GM12878 (cell line): Measurements from ENCODE around the gene LRRC75A. TPM values are rescaled to one million over a fixed set of nuclear protein-coding genes. Genes with fewer than 3 reads are reported as not detected.

Experiments
- ATAC-seq: fragments of 200-7000 bp; cut with Tn5 transposase; 3 replicates; pipeline ENCODE4 v1.9.1; 2020; ENCODE audit warnings: mild to moderate bottlenecking, moderate library complexity
- BruUV-seq: library from RNA; stranded (reverse); fragments of 400-500 nt; replicated peaks from 2 replicates; lab custom pipeline; 2021; lab: Mats Ljungman, UMichigan
- CTCF ChIA-PET: fragments of 300-600 bp; sonication (Branson Sonifier 250); formaldehyde crosslinking; extraction: SDS; loops from one replicate; lab custom pipeline; 2021; ENCODE audit warnings: inconsistent platforms; lab: Yijun Ruan, JAX
- POLR2A ChIA-PET: fragments of 350-600 bp; formaldehyde crosslinking; extraction: SDS; loops from one replicate; lab custom pipeline; 2021; ENCODE audit warnings: inconsistent platforms; lab: Charles Lee
- RAD21 ChIA-PET: fragments of 300-600 bp; sonication (Branson Sonifier 250); formaldehyde crosslinking; loops from one replicate; lab custom pipeline; 2023; ENCODE audit warnings: antibody characterized with exemption; ENCODE audit not compliant: unreplicated experiment; lab: Charles Lee
- SMC1A ChIA-PET: fragments of 300-600 bp; sonication (Branson Sonifier 250); formaldehyde crosslinking; loops from one replicate; lab custom pipeline; 2023; ENCODE audit not compliant: unreplicated experiment, uncharacterized antibody; lab: Charles Lee
- DNase-seq: peaks from one replicate; pipeline ENCODE4 v3.0.0-alpha.2; 2011; ENCODE audit warnings: low read depth, low spot score
- FAIRE-seq: peaks from 3 replicates; lab custom pipeline; 2011; peaks lifted over from hg19 to GRCh38; lab: Jason Lieb, UNC
- H2AFZ ChIP-seq: 2 replicates; pipeline ENCODE4 v1.6.0; 2011; ENCODE audit warnings: low read depth, low read length, control low read depth; ENCODE audit not compliant: control insufficient read depth
- H3K27ac ChIP-seq: 2 replicates; pipeline ENCODE4 v1.5.1; 2011; ENCODE audit warnings: control low read depth; ENCODE audit not compliant: control insufficient read depth, insufficient read depth
- H3K27me3 ChIP-seq, 2 experiments: replicated peaks in 1 of 2; 2 replicates each; pipeline versions ENCODE4 v1.6.0 to v1.6.1; 2011; ENCODE audit warnings: low read length in 1 of 2; ENCODE audit not compliant: control insufficient read depth in 2 of 2, insufficient read depth in 2 of 2
- H3K36me3 ChIP-seq, 2 experiments: 2 replicates each; pipeline ENCODE4 v1.5.1; 2011; ENCODE audit warnings: low read length in 1 of 2; ENCODE audit not compliant: control insufficient read depth in 2 of 2, insufficient read depth in 2 of 2
- H3K4me1 ChIP-seq: 2 replicates; pipeline ENCODE4 v1.6.1; 2011; ENCODE audit warnings: mild to moderate bottlenecking, low read length, moderate library complexity, mixed read lengths; ENCODE audit not compliant: control insufficient read depth, insufficient read depth
- H3K4me2 ChIP-seq: 2 replicates; pipeline ENCODE4 v1.6.0; 2011; ENCODE audit warnings: control low read depth; ENCODE audit not compliant: control insufficient read depth, insufficient read depth
- H3K4me3 ChIP-seq: fragments of 200-600 bp; sonication (generic); 2 replicates; pipeline ENCODE4 v1.5.1; 2016
- H3K79me2 ChIP-seq: 2 replicates; pipeline ENCODE4 v1.6.0; 2011; ENCODE audit warnings: low read length; ENCODE audit not compliant: control insufficient read depth, insufficient read depth
- H3K9ac ChIP-seq: 2 replicates; pipeline ENCODE4 v1.8.0; 2011; ENCODE audit warnings: low read length, control low read depth, mixed read lengths; ENCODE audit not compliant: control insufficient read depth, insufficient read depth
- H3K9me3 ChIP-seq: replicated peaks from 3 replicates; pipeline ENCODE4 v1.5.1; 2011; ENCODE audit warnings: mild to moderate bottlenecking, low read length; ENCODE audit not compliant: control insufficient read depth, insufficient read depth
- H4K20me1 ChIP-seq: 2 replicates; pipeline ENCODE4 v1.6.0; 2011; ENCODE audit not compliant: control insufficient read depth, insufficient read depth
- BACH1 ChIP-seq: fragments of 450-650 bp; IDR thresholded peaks from 2 replicates; pipeline ENCODE4 v1.6.1; 2017; ENCODE audit warnings: mild to moderate bottlenecking, borderline replicate concordance
- CREB1 ChIP-seq: IDR thresholded peaks from 2 replicates; pipeline ENCODE4 v1.6.1; 2012; ENCODE audit warnings: low read depth, mild to moderate bottlenecking, inconsistent platforms
- FOS ChIP-seq: IDR thresholded peaks from 3 replicates; pipeline ENCODE4 v1.6.1; 2011; ENCODE audit warnings: borderline replicate concordance; ENCODE audit not compliant: insufficient read length; ENCODE audit errors: extremely low read depth
- MTA2 ChIP-seq: fragments of 450-650 bp; IDR thresholded peaks from 2 replicates; pipeline ENCODE4 v1.6.1; 2016; ENCODE audit warnings: low read depth, mild to moderate bottlenecking, moderate library complexity
- MXI1 ChIP-seq: fragments of 150-350 bp; IDR thresholded peaks from 2 replicates; pipeline ENCODE4 v1.6.1; 2011; ENCODE audit warnings: low read depth, mild to moderate bottlenecking, inconsistent platforms, low read length, improper control_type of control experiment
- POLR2AphosphoS5 ChIP-seq: IDR thresholded peaks from 2 replicates; pipeline ENCODE4 v1.6.1; 2011; ENCODE audit warnings: mild to moderate bottlenecking, low read length, inconsistent platforms
- REST ChIP-seq: IDR thresholded peaks from 2 replicates; pipeline ENCODE4 v1.6.1; 2012; ENCODE audit warnings: mild to moderate bottlenecking, low read depth, low read length
- TCF3 ChIP-seq: IDR thresholded peaks from 2 replicates; pipeline ENCODE4 v1.6.1; 2012; ENCODE audit warnings: low read depth, mild to moderate bottlenecking, low read length, borderline replicate concordance; ENCODE audit not compliant: insufficient read depth
- ZNF687 ChIP-seq: fragments of 450-650 bp; IDR thresholded peaks from 2 replicates; pipeline ENCODE4 v1.6.1; 2017; ENCODE audit warnings: mild to moderate bottlenecking, moderate library complexity
- WGBS: methylation state at CpG from one replicate; pipeline ENCODE4 v1.1.6; 2016; ENCODE audit warnings: low lambda C conversion rate; ENCODE audit not compliant: insufficient replicate concordance, insufficient coverage; ENCODE audit errors: missing lambda C conversion rate; 5-methylcytosine and 5-hydroxymethylcytosine counted together
- in situ Hi-C: fragments of 300-500 bp; cut with MboI; formaldehyde crosslinking; loops from 9 replicates; pipeline ENCODE4 v1.14.3; 2018; ENCODE audit warnings: mixed read lengths
- intact Hi-C: fragments of 100-400 bp; cut with micrococcal nuclease; formaldehyde crosslinking; loops from one replicate; pipeline ENCODE4 v1.14.2; 2022; ENCODE audit not compliant: unreplicated experiment
- polyA plus RNA-seq, 11 experiments: library from polyadenylated mRNA; depleted of rRNA in 4 of 11; unstranded in 6 of 11; stranded (reverse) in 5 of 11; fragments of >200 nt; fragmentation: Nextera tagmentation in 4 of 11; fragmentation: Illumina TruSeq in 1 of 11; extraction: Ambion mirVana in 4 of 11; extraction: Trizol in 1 of 11; gene quantifications; 1 replicate in 1 of 11; 2 replicates in 10 of 11; pipeline versions ENCODE4 v1.2.1 to v1.2.3, GENCODE V29; 2011 to 2016; ENCODE audit warnings: inconsistent platforms in 2 of 11, missing spikeins in 2 of 11, low read depth in 1 of 11
- total RNA-seq, 4 experiments: library from RNA; depleted of rRNA in 3 of 4; stranded (reverse); fragments of >200 nt in 3 of 4; fragmentation: Illumina TruSeq in 1 of 4; extraction: Trizol in 1 of 4; gene quantifications; 2 replicates each; pipeline versions ENCODE4 v1.2.1 to v1.2.3, GENCODE V29; 2013 to 2021
- TF ChIP-seq, protein P1 (sequence below): fragments of 450-650 bp; IDR thresholded peaks from 2 replicates; pipeline ENCODE4 v1.6.1; 2018; ENCODE audit warnings: borderline replicate concordance, mild to moderate bottlenecking; ENCODE audit not compliant: partially characterized antibody
- TF ChIP-seq, protein P2 (sequence below): fragments of 450-650 bp; IDR thresholded peaks from 2 replicates; pipeline ENCODE4 v1.6.1; 2014; ENCODE audit warnings: mild to moderate bottlenecking

Gene LRRC75A
- total and polyA plus RNA-seq, 10 of the 15 experiments (the other 5 are each of a cell fraction or from before 2014, with no cell fraction given), result 0.01 to 1.3 (median 0.09) TPM; not detected in 2

DNA sequence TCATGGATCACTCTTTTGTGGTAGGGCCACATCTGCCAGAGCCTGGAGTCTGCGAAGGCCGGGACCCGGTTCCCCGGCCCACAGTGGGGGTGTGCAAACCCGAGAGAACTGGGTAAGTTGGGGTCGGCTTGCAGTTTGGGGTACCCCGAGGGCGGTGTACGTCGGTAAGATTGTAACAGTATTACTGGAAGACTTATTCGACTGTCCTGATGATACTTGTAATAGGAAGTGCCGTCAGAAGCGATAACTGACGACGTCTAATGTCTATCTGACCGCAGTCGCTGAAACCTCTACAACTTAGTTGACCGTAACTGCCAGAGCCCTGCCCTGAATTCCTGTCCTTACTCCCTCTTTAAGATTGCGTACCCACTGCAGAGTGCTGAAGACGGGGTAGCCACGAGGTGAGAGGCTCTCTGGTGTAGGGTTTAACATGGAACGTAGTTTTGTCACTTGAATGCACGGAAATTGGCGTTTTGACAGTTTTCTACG, 52.6 kb downstream of the LRRC75A start:
- Histone ChIP-seq H3K27me3 (no peaks in the 10 kb centered on the region), H3K9me3 (no peaks in the 10 kb centered on the region; the same call in 2 of the 3 replicates), H3K27ac (peak overlapping the region; percentile 79), H4K20me1 (peaks cover 6% of the 10 kb centered on the region), H3K9ac (peak overlapping the region; percentile 95), H3K4me1 (peaks cover 15% of the 10 kb centered on the region), H3K4me2 (peak overlapping the region; percentile 97), H3K4me3 (peak overlapping the region; percentile 97), H3K79me2 (peaks cover 55% of the 10 kb centered on the region), H3K36me3 (peaks cover 18 to 37% of the 10 kb centered on the region in 2 experiments), H2AFZ (no peak overlapping the region)
- DNase-seq, result no peak
- ATAC-seq, result peak; percentile 6
- TSS peak; percentile 75 for BruUV-seq
- intact Hi-C loops (loop anchor here (2.0 to 5.0 kb wide), 3 partner anchors 21 to 152 kb away; partner anchors contain the start of gene UBB), in situ Hi-C loops (no loop called here)
- SMC1A ChIA-PET, result interaction anchor here (1.1 to 3.0 kb wide), 9 partner anchors 11 to 96 kb away, joined by 3 to 25 read pairs (median 5); partner anchors contain the start of genes TRPV2 and UBB
- WGBS, result 1% methylated on average over 25 of the region's 25 CpGs
- POLR2A ChIA-PET, result interaction anchor here (0.6 to 3.7 kb wide), 6 partner anchors 12 to 153 kb away, joined by 3 to 54 read pairs (median 6); partner anchors contain the start of genes TRPV2 and UBB
- FAIRE-seq, result no peak
- CTCF ChIA-PET, result interaction anchor here (1.0 to 3.0 kb wide), 13 partner anchors 12 to 222 kb away, joined by 3 to 35 read pairs (median 10); partner anchors contain the start of genes PIGL and TRPV2
- RAD21 ChIA-PET, result interaction anchor here (0.6 to 5.4 kb wide), 5 partner anchors 22 to 75 kb away, joined by 3 to 82 read pairs (median 5); partner anchors contain the start of gene TRPV2
- TF ChIP-seq CREB1 (peak; percentile 66), FOS (no peak), MXI1 (no peak), MTA2 (no peak), ZNF687 (no peak), POLR2AphosphoS5 (peak; percentile 53), BACH1 (peak; percentile 3; the same call in 1 of the 2 replicates), TCF3 (no peak), REST (no peak)
- TF ChIP-seq, protein P1, sequence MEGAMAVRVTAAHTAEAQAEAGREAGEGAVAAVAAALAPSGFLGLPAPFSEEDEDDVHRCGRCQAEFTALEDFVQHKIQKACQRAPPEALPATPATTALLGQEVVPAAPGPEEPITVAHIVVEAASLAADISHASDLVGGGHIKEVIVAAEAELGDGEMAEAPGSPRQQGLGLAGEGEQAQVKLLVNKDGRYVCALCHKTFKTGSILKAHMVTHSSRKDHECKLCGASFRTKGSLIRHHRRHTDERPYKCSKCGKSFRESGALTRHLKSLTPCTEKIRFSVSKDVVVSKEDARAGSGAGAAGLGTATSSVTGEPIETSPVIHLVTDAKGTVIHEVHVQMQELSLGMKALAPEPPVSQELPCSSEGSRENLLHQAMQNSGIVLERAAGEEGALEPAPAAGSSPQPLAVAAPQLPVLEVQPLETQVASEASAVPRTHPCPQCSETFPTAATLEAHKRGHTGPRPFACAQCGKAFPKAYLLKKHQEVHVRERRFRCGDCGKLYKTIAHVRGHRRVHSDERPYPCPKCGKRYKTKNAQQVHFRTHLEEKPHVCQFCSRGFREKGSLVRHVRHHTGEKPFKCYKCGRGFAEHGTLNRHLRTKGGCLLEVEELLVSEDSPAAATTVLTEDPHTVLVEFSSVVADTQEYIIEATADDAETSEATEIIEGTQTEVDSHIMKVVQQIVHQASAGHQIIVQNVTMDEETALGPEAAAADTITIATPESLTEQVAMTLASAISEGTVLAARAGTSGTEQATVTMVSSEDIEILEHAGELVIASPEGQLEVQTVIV, result no peak
- TF ChIP-seq, protein P2, sequence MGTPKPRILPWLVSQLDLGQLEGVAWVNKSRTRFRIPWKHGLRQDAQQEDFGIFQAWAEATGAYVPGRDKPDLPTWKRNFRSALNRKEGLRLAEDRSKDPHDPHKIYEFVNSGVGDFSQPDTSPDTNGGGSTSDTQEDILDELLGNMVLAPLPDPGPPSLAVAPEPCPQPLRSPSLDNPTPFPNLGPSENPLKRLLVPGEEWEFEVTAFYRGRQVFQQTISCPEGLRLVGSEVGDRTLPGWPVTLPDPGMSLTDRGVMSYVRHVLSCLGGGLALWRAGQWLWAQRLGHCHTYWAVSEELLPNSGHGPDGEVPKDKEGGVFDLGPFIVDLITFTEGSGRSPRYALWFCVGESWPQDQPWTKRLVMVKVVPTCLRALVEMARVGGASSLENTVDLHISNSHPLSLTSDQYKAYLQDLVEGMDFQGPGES, result no peak
